Measurements from ENCODE around the gene RAPGEF5. TPM values are rescaled to one million over a fixed set of nuclear protein-coding genes. Genes with fewer than 3 reads are reported as not detected.

Gene RAPGEF5
- total RNA-seq, 2 donors from 2014 or later: 16.7 to 23.2 TPM

DNA sequence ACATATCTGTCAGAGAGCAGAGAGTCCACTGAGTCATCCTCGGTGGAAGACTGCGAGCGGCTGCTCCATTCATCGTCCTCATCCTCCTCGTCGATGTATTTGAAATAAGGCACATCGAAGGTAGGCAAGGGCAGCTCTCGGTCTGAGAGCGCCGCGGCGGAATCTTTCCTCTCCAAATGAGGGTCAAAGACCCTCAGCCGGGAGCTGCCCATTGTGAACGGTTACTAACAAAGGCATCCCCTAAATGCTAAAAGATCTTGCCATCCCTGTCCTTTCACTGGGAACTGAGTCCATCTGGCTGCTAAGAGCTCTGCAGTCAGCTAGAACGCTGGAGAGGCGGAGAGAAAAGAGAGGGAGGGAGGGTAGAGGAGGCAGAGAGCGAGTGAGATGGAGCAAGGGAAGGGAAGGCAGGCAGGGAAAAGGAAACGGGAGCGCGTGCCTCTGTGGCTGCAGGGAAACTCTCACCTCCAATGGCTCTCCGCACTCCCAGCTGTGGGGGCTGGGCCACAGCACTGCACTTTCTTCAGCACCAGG, 163.4 kb downstream of the RAPGEF5 start:
- peak overlapping the region; percentile 8 for H3K9ac ChIP-seq (ENCODE audit: extremely low read depth, low read length, poor library complexity, severe bottlenecking)
- H3K9me3 Mint-ChIP-seq: no peaks in the 10 kb centered on the region
- H3K27ac Mint-ChIP-seq: no peak overlapping the region
- no peaks in the 10 kb centered on the region for H3K27me3 ChIP-seq (ENCODE audit: control insufficient read depth, insufficient read depth, low read length, poor library complexity, severe bottlenecking)
- H3K4me1 Mint-ChIP-seq: peaks cover 59% of the 10 kb centered on the region
- H3K4me3 Mint-ChIP-seq: peak overlapping the region; percentile 62
- WGBS, 2 experiments (ENCODE audit: insufficient coverage in 1 of 2, insufficient read length in 1 of 2): 6 to 8% methylated on average over 11 to 21 of the region's 21 CpGs
- no peaks in the 10 kb centered on the region for H3K9me3 ChIP-seq (ENCODE audit: control insufficient read depth, low read length)
- no peaks in the 10 kb centered on the region for H3K36me3 ChIP-seq (ENCODE audit: control insufficient read depth, insufficient read depth, low read length)
- TF ChIP-seq, protein P1, sequence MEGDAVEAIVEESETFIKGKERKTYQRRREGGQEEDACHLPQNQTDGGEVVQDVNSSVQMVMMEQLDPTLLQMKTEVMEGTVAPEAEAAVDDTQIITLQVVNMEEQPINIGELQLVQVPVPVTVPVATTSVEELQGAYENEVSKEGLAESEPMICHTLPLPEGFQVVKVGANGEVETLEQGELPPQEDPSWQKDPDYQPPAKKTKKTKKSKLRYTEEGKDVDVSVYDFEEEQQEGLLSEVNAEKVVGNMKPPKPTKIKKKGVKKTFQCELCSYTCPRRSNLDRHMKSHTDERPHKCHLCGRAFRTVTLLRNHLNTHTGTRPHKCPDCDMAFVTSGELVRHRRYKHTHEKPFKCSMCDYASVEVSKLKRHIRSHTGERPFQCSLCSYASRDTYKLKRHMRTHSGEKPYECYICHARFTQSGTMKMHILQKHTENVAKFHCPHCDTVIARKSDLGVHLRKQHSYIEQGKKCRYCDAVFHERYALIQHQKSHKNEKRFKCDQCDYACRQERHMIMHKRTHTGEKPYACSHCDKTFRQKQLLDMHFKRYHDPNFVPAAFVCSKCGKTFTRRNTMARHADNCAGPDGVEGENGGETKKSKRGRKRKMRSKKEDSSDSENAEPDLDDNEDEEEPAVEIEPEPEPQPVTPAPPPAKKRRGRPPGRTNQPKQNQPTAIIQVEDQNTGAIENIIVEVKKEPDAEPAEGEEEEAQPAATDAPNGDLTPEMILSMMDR (conservative IDR thresholded peaks at IDR 0.05): no peak
- H3K4me3 ChIP-seq (ENCODE audit: low read length): peak overlapping the region; percentile 84
- peak; percentile 91 for DNase-seq
- peaks cover 14% of the 10 kb centered on the region for H3K4me1 ChIP-seq (ENCODE audit: control insufficient read depth, insufficient read depth, low read length)
- peaks cover 7% of the 10 kb centered on the region for H3K27me3 Mint-ChIP-seq (ENCODE audit: insufficient read depth)
- peak overlapping the region; percentile 82 for H3K27ac ChIP-seq (ENCODE audit: low read depth, low read length)
- peaks cover 4% of the 10 kb centered on the region for H3K36me3 Mint-ChIP-seq (ENCODE audit: low read depth)

DNA sequence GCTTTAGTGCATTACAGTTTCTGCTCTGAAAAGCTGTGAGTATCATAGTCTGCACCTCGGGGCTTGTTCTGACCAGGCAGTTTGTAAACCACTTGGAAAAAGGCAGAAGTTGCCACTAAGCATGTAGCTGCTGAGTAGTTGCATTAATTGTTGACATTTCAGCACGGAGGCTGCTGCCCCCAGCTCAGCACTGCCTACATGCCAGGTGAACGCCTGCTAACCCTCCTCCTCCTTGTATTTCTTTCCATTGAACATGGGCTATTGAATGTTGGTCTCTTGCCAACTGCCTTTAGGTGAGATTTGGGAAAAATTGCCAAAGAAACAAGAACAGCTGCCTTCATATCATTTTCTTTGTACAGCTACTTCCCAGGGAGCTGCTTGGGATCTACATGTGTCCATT, 164.2 kb downstream of the RAPGEF5 start:
- no peak overlapping the region for H3K9ac ChIP-seq (ENCODE audit: extremely low read depth, low read length, poor library complexity, severe bottlenecking)
- WGBS, 2 experiments (ENCODE audit: insufficient coverage in 1 of 2, insufficient read length in 1 of 2): 6 to 34% methylated on average over 2 to 3 of the region's 3 CpGs
- H3K9me3 Mint-ChIP-seq: no peaks in the 10 kb centered on the region

DNA sequence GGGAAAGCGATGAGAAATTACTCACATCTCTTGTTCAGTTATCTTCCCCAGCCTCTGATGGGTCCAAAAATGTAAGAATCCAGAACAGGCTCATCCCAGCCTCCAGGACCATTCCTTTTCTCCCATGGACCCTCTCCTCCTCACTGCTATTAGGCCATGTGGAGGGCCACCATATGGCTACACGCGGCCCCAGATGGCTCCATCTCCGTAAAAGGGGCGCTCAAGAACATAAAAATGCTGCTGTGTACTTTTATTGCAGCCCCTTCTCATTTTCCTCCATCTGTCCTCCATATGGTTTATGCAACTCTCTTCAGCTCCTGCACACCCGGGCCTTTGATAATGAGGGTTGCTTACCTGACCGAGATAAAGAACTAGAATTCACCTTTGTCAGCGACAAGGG, 166.2 kb downstream of the RAPGEF5 start:
- Mint-ChIP-seq H3K27me3 (ENCODE audit: insufficient read depth) (peaks cover 6% of the 10 kb centered on the region), H3K27ac (no peak overlapping the region), H3K36me3 (ENCODE audit: low read depth) (peaks cover 4% of the 10 kb centered on the region), H3K9me3 (no peaks in the 10 kb centered on the region), H3K4me1 (peaks cover 55% of the 10 kb centered on the region), H3K4me3 (no peak overlapping the region)
- no peaks in the 10 kb centered on the region for H3K9me3 ChIP-seq (ENCODE audit: control insufficient read depth, low read length)
- H3K36me3 ChIP-seq (ENCODE audit: control insufficient read depth, insufficient read depth, low read length): no peaks in the 10 kb centered on the region
- WGBS, 2 experiments (ENCODE audit: insufficient coverage in 1 of 2, insufficient read length in 1 of 2): 96 to 100% methylated on average over 5 to 8 of the region's 8 CpGs
- no peak overlapping the region for H3K9ac ChIP-seq (ENCODE audit: extremely low read depth, low read length, poor library complexity, severe bottlenecking)
- DNase-seq: no peak
- peaks cover 14% of the 10 kb centered on the region for H3K4me1 ChIP-seq (ENCODE audit: control insufficient read depth, insufficient read depth, low read length)
- no peaks in the 10 kb centered on the region for H3K27me3 ChIP-seq (ENCODE audit: control insufficient read depth, insufficient read depth, low read length, poor library complexity, severe bottlenecking)
- no peak overlapping the region for H3K27ac ChIP-seq (ENCODE audit: low read depth, low read length)
- no peak overlapping the region for H3K4me3 ChIP-seq (ENCODE audit: low read length)
- TF ChIP-seq, protein P1 (conservative IDR thresholded peaks at IDR 0.05): no peak

More for the DNA sequence above, 164.2 kb downstream of the RAPGEF5 start:
- TF ChIP-seq, protein P1 (conservative IDR thresholded peaks at IDR 0.05): no peak
- peaks cover 14% of the 10 kb centered on the region for H3K4me1 ChIP-seq (ENCODE audit: control insufficient read depth, insufficient read depth, low read length)
- Mint-ChIP-seq H3K27me3 (ENCODE audit: insufficient read depth) (peaks cover 7% of the 10 kb centered on the region), H3K4me3 (peak overlapping the region; percentile 62), H3K27ac (no peak overlapping the region), H3K4me1 (peaks cover 59% of the 10 kb centered on the region), H3K36me3 (ENCODE audit: low read depth) (peaks cover 4% of the 10 kb centered on the region)
- no peaks in the 10 kb centered on the region for H3K36me3 ChIP-seq (ENCODE audit: control insufficient read depth, insufficient read depth, low read length)
- H3K4me3 ChIP-seq (ENCODE audit: low read length): peak overlapping the region; percentile 84
- no peak for DNase-seq
- H3K9me3 ChIP-seq (ENCODE audit: control insufficient read depth, low read length): no peaks in the 10 kb centered on the region
- H3K27me3 ChIP-seq (ENCODE audit: control insufficient read depth, insufficient read depth, low read length, poor library complexity, severe bottlenecking): no peaks in the 10 kb centered on the region
- H3K27ac ChIP-seq (ENCODE audit: low read depth, low read length): no peak overlapping the region
